NCI-H1105 treated with DMSO at 0.1 percent for 48 hours (cell line): ENCODE data around the gene SCN4A.

Experiments
- DNase-seq: peaks from one replicate; lab custom pipeline; 2025; lab: John Stamatoyannopoulos, UW

The SCN4A gene

GRCh38 chr17:63955232-63955631 lies 17.5 kb downstream of the SCN4A start:
- DNase-seq: no peak

DNA sequence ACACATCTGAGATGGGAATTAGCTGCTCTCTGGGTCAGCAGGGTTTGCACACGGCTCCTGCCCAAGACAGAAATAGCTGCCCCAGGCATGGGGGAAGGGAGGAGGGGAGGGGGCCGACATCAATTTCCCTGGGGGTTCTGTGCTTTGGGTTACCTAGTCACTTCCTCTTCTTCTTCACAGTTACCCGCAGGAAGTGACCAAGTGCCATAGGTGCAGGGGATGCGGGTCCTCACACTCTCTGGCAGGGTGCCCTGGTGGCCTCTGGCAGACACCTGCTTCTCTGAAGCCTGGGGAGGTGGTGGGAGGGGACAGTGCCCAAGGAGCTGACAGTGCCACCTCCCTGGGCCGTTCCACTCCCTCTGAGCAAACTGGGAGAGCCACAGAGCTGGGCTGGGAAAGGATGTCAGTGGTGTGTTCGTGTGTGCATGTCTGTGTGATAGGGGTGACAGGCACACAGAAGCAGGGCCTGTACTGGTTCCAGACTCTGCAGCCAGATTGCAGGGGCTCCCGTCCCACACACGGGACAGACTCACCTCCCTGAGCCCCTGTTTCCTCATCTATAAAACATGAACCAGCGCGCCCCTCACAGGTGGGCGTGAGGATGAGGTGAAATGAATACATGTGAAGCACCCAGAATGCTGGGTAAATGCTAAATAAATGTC lies 18.2 kb downstream of the SCN4A start:
- DNase-seq: peak; percentile 17

DNA sequence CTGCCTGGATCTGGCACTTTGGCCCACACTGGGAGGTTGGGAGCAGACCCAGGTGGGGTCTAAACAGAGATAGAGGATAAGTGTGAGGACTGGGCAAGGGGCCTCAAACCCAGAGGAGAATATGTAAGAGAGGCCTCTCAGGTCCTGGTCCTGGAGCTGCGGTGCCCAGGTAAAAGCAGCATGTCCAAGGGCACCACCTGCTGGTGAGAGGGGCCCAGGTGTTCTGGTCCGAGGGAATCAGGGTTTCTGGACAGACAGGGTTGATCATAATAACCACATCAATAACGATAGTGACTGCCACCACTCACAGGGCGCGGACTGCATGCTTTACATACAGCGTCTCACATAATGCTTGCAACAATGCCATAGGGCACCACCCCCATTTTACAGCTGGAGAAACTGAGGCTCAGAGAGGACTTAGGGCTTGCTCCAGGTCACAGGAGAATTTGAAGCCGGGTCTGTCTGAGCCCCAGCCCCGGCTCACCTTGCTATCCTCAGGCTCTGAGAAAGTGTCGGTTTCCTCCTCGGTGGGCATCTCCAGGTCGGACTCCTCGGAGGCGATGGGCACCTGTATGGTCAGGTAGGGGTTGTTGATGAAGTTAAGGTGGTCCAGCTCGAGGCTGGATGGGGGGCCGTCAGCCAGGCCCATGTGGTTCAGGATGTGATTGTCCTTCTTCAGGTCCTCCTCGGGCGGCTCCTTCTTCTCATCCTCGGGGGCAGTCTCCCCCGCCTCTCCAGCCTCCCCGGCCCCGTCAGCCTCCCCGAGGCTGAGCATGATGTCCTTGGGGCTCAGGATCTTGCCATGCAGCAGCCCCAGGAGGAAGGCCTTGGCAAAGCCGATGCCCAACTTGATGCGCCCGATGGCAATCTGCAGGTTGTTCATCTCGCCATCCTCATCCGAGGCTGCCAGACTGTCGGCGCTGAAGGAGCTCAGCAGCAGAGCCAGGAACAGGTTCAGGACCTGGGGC lies 21.5 kb downstream of the SCN4A start:
- no peak for DNase-seq

DNA sequence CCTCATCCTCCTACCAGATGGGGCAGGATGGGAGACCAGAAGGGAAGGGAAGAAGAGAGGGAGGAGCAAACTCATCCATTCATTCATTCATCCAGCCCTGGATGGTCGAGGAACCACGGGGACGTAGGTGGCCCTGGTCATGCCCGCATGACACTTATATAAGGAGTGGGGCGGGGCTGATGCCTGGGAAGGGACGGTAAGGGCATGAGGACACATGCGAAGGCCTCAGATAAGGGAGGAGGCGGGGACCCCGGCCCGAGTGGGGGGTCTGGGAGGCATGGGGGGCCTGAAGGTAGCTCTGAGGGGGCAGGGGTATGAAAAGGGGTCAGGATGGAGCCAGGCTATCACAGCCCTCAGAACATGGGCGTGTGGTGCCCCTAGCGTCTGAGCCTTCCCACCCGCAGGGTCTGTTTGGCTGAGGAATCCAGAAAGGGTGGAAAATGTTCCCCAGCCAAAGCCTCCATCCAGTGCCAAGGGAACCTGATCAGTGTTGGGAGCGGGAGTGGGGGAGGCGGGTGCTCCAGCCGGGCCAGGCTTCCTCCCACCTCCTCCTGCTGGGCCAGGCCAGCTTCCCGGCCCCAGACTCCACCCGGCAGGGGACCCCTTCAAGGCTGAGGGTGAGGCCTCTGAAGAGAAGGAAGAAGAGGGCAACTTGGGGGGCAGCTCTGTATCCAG lies 23.0 kb downstream of the SCN4A start:
- DNase-seq: no peak

DNA sequence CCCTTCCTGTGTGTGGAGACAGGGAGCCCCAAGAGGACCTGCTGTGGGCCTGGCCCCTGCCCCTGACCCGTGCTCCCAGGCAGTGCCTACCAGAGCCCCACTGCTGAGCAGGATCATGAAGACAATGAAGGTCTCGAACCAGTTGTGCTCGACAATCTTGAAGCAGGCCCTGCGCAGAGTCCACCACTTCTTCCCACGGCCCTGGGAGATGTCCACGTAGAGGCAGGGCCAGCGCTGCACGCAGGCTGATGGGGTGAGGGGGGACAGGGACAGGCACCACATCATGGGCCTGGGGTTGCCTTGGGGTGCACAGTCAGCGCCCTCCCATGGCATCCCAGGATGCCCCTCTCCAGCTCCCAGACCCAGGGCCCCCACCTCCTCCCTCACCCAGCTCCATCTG lies 24.2 kb downstream of the SCN4A start:
- no peak for DNase-seq

GRCh38 chr17:63947711-63948330 lies 24.9 kb downstream of the SCN4A start:
- DNase-seq: no peak

DNA sequence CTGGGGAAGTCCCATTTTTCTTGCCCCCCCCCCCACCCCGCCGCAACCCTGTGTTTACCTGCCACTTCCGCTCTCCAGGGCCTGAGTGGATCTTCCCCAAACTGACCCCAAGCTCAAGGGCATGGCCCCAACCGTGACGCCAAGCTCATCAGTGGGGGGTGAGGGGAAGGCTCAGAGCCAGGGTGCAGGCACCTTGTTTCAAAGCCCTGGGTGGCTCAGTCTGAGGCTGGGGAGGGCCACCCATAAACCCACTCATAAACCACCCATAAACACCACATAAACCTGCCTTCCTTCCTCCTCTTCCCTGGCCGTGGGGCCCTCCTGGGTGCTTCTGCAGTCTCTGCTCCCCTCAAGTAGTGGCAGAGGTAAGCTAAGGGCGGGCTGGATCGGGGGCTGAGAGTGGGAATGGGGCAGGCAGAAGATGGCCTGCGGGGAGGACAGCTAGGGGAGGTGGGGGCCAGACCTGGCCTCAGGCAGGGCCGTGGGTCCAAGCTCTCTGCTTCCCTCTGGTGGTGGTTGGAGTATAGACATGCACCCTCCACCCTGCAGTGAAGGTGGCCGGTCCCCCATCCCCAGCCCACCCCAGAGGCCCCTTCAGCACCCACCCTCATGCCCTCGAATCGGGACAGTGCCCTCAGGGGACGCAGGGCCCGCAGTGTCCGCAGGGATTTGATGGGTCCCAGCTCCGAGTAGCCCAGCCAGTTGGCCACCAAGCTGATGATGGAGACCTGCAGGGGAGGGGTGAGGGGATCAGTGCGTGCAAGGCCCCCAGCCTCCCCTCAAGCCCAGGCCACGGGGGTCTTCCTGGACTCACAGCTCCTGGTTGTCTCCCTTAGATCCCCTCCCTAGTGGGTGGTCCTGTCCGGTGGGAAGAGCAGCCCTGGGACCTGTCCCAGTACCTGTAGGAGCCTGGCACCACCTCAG lies 26.0 kb downstream of the SCN4A start:
- DNase-seq: peak; percentile 14

DNA sequence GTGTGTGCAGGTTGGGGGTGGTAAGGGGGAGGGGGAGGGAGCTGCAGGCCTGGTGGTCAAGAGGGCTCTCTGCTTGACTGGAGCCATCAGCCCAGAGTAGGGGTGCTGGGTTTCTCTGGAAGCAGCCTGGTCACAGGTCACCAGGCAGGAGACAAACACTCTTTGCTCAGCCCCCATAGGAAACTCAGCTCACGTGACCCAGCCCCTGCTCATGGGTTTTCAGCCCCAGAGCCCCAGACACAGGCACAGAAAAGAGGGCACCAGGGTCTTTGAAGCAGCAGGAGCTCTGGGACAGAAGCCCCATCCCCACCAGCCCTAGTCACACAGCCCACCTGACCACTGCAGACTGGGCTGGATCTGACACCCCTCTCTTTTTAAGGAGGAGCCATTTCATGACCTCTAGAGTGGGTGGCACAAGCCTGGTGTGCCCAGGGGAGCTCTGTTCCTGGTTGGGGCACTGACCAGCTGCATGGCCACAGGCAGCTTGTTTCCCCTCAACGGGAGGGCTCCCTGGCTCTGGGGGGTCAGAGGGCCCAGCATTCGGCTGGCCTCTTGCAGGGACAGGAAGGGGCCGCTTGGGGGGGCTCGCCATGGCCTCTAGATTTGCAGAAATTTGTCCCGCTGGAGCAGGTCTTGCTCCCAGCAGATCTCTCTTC lies 26.8 kb downstream of the SCN4A start:
- DNase-seq: no peak

DNA sequence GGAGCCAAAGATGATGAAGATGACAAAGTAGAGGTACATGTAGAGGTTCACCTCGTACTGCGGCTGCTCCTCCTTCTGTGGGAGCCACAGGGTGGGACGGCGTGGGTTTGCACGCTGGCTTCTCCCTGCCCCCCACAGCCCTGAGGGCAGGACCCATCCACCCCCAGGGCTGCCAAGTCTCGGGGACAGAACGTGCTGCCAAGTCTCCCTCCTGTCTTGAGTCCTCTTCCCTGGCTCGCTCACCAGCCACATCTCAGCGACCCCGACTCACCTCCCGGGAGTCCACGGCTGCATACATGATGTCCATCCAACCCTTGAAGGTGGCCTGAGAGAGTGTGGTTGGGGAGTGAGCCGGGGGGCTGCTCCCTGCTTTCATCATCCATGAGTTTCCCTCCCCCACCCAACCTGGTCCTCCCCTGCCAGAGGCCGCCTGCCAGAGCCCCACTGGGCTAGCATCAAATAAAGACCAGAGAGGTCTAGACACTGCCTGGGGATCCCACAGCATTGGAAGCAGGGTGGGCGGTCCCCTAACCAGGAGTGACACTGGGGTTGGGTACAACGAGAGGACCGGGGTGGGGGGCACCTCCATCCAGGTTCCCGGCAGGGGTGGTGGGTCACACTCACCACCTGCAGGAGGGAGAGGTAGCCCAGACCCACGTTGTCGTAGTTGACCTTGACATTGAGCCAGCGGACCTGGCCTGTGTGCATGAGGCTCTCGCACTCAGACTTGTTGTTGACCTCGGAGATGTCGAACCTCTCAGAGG lies 27.8 kb downstream of the SCN4A start:
- no peak for DNase-seq

- no peak for DNase-seq
Measured at GRCh38 chr17:63943745-63944144, 29.0 kb downstream of the SCN4A start.

GRCh38 chr17:63942309-63942985 lies 30.3 kb downstream of the SCN4A start:
- DNase-seq: no peak

- DNase-seq: no peak
Measured at GRCh38 chr17:63941751-63942150, 31.0 kb downstream of the SCN4A start.

DNA sequence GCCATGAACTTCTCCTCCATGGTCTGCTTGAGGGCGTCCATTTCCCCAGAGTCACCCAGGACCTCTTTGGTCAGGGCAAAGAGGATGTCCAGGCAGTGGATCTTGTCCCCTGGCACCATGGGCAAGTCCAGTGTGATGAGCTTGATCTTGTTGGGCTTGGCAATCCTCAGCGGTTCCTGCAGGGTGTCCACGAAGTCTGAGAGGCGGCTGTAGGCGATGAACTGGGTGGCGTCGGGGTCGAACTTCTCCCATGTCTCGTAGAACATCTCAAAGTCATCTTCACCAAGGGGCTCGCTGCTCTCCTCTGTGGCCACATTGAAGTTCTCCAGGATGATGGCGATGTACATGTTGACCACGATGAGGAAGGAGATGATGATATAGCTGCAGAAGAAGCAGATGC lies 31.6 kb downstream of the SCN4A start:
- no peak for DNase-seq

DNA sequence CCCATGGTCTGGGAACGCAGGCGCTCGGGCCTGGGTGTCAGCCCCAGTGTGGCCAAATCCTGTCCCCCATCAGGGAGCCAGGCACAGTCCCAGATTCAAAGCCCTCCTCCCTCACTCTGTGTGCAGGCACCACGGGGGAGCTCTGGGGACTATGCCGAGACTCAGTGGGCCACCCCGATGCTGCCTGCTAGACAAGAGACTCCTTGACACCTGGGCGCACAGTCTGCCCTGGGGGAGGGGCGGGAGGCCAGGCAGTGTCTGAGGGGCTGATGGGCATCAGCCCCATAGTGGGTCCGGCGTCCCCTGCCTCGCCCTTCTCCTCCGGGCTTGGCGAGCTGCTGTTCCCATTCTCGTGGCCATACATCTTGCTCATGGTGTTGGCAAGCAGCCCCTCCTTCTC lies 32.1 kb downstream of the SCN4A start:
- no peak for DNase-seq

- no peak for DNase-seq
Measured at GRCh38 chr17:63939884-63940283, 32.8 kb downstream of the SCN4A start.

- no peak for DNase-seq
Measured at GRCh38 chr17:63939401-63939800, 33.3 kb downstream of the SCN4A start.

DNA sequence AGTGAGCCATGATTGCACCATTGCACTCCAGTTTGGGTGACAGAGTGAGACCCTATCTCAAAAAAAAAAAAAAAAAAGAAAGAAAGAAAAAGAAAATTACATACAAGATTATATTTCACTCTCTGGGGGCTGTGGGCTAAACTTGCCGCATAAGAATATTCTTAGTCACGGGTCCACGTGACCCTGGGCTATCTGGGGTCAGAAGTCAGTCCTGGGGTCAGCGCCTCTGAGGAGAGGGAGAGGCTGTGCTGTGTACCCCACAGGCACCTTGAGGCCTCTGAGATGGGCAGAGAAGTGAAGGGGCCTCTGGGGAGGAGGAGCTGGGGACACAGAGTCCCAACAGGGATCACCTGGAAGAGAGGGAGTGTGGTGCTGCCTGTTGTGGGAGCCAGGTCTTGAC lies 34.8 kb downstream of the SCN4A start:
- no peak for DNase-seq

DNA sequence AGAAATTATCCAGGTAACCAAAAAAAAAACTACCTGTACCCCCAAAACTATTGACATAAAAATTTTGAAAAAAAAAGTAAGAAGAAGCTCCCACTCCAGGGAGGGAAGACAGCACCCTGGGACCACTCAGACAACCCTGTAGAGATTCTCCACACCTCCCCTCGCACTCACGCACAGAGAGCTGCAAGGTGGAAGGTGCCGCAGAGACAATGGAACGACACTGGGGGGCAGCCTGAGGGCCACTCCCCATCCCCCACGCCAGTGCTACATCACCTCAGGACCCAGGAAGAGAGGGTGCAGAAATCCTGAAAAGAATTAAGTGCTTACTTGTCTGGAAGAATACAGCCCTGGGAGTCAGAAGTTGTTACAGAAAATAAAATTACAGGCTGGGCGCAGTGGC lies 35.4 kb downstream of the SCN4A start:
- no peak for DNase-seq
